Peyer's patch (tissue), 4 donors: ENCODE results near the gene GPR18. TPM values are rescaled to one million over a fixed set of nuclear protein-coding genes. Genes with fewer than 3 reads are reported as not detected.

Source experiments
- DNase-seq, 3 donors: peaks; one replicate each; pipeline ENCODE4 v3.0.0-alpha.2; 2017 to 2019
- H3K27ac ChIP-seq, 4 donors: fragments of 200-600 bp; sonication (generic); one replicate each; pipeline ENCODE4 v1.5.1; 2016 to 2019
- H3K27me3 ChIP-seq, 2 donors: fragments of 200-600 bp; sonication (generic); one replicate each; pipeline ENCODE4 v1.5.1; 2019
- H3K36me3 ChIP-seq, 3 donors: fragments of 200-600 bp; sonication (generic); one replicate each; pipeline ENCODE4 v1.5.1; 2016 to 2019
- H3K4me1 ChIP-seq, 4 donors: fragments of 200-600 bp; sonication (generic); one replicate each; pipeline ENCODE4 v1.5.1; 2016 to 2019
- H3K4me3 ChIP-seq, 4 donors: fragments of 200-600 bp; sonication (generic); 1 replicate in 3 of 4; 2 replicates in 1 of 4; pipeline ENCODE4 v1.5.1; 2016 to 2019; ENCODE audit warnings: mild to moderate bottlenecking in 1 of 4
- H3K9me3 ChIP-seq, 4 donors: fragments of 200-600 bp; sonication (generic); one replicate each; pipeline ENCODE4 v1.5.1; 2016 to 2019; ENCODE audit warnings: mild to moderate bottlenecking in 1 of 4
- CTCF ChIP-seq, 6 experiments: fragments of 450-650 bp in 4 of 6; fragments of 200-600 bp in 2 of 6; sonication (generic) in 1 of 6; IDR thresholded peaks; one replicate each; pipeline ENCODE4 v1.5.1; 2017 to 2019; ENCODE audit warnings: antibody characterized with exemption in 6 of 6, mild to moderate bottlenecking in 3 of 6, moderate library complexity in 1 of 6
- POLR2A ChIP-seq, 2 donors: fragments of 450-650 bp; IDR thresholded peaks; one replicate each; pipeline ENCODE4 v1.5.1; 2017; ENCODE audit warnings: antibody characterized with exemption in 2 of 2, mild to moderate bottlenecking in 2 of 2, moderate library complexity in 2 of 2
- small RNA-seq, 2 donors: library from RNA; depleted of rRNA; stranded (forward); fragments of <200 nt; gene quantifications; one replicate each; pipeline ENCODE3, GENCODE V24; 2016
- total RNA-seq, 4 donors: library from RNA; depleted of rRNA; stranded (reverse); fragments of >200 nt; gene quantifications; one replicate each; pipeline ENCODE4 v1.1.0, GENCODE V29; 2016

GPR18 gene
- total RNA-seq, 4 donors from 2014 or later = 0.53 to 4.1 TPM; not detected in 2

DNA sequence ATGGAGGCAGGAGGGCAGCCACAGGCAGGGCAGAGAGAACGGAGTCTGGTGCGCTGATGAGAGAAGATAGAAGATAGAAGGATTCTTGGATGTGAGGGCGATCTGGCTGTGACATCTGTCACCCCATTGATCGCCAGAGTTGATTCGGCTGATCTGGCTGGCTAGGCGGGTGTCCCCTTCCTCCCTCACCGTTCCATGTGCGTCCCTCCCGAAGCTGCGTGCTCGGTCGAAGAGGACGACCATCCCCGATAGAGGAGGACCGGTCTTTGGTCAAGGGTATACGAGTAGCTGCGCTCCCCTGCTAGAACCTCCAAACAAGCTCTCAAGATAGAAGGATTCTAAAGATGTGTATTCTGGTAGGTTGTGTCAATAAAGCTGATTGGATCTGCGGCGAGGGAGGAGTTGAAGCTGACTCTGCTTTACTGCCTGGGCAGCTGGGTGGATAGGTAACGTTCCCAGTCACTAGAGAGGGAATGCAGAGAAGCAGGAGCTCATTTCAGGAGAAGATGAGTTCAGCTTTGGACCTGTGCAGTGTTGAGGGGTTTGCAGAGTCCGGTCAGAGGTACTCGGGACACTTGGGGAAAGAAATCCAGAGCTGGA lies 52.5 kb downstream of the GPR18 start:
- Histone ChIP-seq H3K4me1 (peaks cover 0 to 27% (median 3%) of the 10 kb centered on the region in 4 donors), H3K27ac (no peak overlapping the region), H3K36me3 (peaks cover 0 to 4% (median 0%) of the 10 kb centered on the region in 3 donors), H3K4me3 (no peak overlapping the region), H3K9me3 (no peaks in the 10 kb centered on the region), H3K27me3 (no peaks in the 10 kb centered on the region)
- TF ChIP-seq CTCF (IDR thresholded peaks at IDR 0.05) = no peak
- TF ChIP-seq POLR2A (IDR thresholded peaks at IDR 0.05) = no peak
- no peak for DNase-seq

Small RNA genes lying within 50 kb of the gene (small RNA-seq; reads per million reads assigned to genes)
- 0 to 0.06 reads per million in 2 donors for gene RN7SKP9

Other genes with a start within 250 kb of the GPR18 start
- 10 to 100 TPM; 38.8 to 67.8 (median 63.4) TPM for gene UBAC2, start 57.5 kb downstream of the GPR18 start, total RNA-seq
- gene GPR183, start 49.0 kb upstream of the GPR18 start, total RNA-seq = 10 to 100 TPM in 1 of 4 donors, 1 to 10 TPM in 3; 1.1 to 24.8 (median 3.9) TPM
- gene TM9SF2, start 243.1 kb upstream of the GPR18 start, total RNA-seq = 100 to 1,000 TPM in 2 of 4 donors, 10 to 100 TPM in 2; 19.8 to 189 (median 107) TPM